GM23338 (cell line): ENCODE measurements around the gene HCN3. TPM values are rescaled to one million over a fixed set of nuclear protein-coding genes. Genes with fewer than 3 reads are reported as not detected.

Source experiments
- ATAC-seq: fragments of 200-7000 bp; cut with Tn5 transposase; 3 replicates; pipeline ENCODE4 v1.9.1; 2020
- DNase-seq: peaks from one replicate; pipeline ENCODE4 v3.0.0-alpha.2; 2015; ENCODE audit warnings: low spot score
- H2AFZ ChIP-seq: fragments of 200-600 bp; sonication (generic); 2 replicates; pipeline ENCODE4 v1.8.0; 2016; ENCODE audit warnings: antibody characterized with exemption, mild to moderate bottlenecking, moderate library complexity
- H3F3A ChIP-seq: fragments of 200-600 bp; sonication (generic); replicated peaks from 2 replicates; pipeline ENCODE4 v1.8.0; 2017; ENCODE audit warnings: antibody characterized with exemption, mixed run types, low read depth
- H3K27ac ChIP-seq: fragments of 200-600 bp; sonication (generic); 2 replicates; pipeline ENCODE4 v1.6.1; 2016; ENCODE audit warnings: low read depth
- H3K27me3 ChIP-seq: fragments of 200-600 bp; sonication (generic); 2 replicates; pipeline ENCODE4 v1.8.0; 2016; ENCODE audit warnings: mild to moderate bottlenecking, mixed run types, moderate library complexity; ENCODE audit not compliant: insufficient read depth
- H3K36me3 ChIP-seq: fragments of 200-600 bp; sonication (generic); 2 replicates; pipeline ENCODE4 v1.8.0; 2016; ENCODE audit warnings: mild to moderate bottlenecking; ENCODE audit not compliant: insufficient read depth
- H3K4me1 ChIP-seq: fragments of 200-600 bp; sonication (generic); 2 replicates; pipeline ENCODE4 v1.8.0; 2016; ENCODE audit warnings: mild to moderate bottlenecking, moderate library complexity; ENCODE audit not compliant: insufficient read depth
- H3K4me2 ChIP-seq: fragments of 200-600 bp; sonication (generic); 2 replicates; pipeline ENCODE4 v1.7.1; 2017; ENCODE audit warnings: mixed run types
- H3K4me3 ChIP-seq: fragments of 200-600 bp; sonication (generic); 2 replicates; pipeline ENCODE4 v1.6.1; 2016; ENCODE audit warnings: mixed run types
- H3K79me2 ChIP-seq: fragments of 200-600 bp; sonication (generic); replicated peaks from 2 replicates; pipeline ENCODE4 v1.8.0; 2017; ENCODE audit warnings: mild to moderate bottlenecking; ENCODE audit not compliant: insufficient read depth
- H3K9me2 ChIP-seq: fragments of 200-600 bp; sonication (generic); 2 replicates; pipeline ENCODE4 v1.8.0; 2017; ENCODE audit not compliant: insufficient read depth
- H4K20me1 ChIP-seq: fragments of 200-600 bp; sonication (generic); replicated peaks from 2 replicates; pipeline ENCODE4 v1.8.0; 2017; ENCODE audit warnings: mild to moderate bottlenecking; ENCODE audit not compliant: insufficient read depth
- H3K27ac Mint-ChIP-seq: 2 replicates; pipeline ENCODE4 v1.8.0; 2020; ENCODE audit warnings: inconsistent platforms, mild to moderate bottlenecking, moderate library complexity, mixed read lengths
- H3K27me3 Mint-ChIP-seq: 3 replicates; pipeline ENCODE4 v1.8.0; 2022; ENCODE audit warnings: low read depth, mild to moderate bottlenecking, moderate library complexity, mixed read lengths, inconsistent platforms; ENCODE audit not compliant: insufficient read depth, poor library complexity
- H3K36me3 Mint-ChIP-seq: 3 replicates; pipeline ENCODE4 v1.8.0; 2021; ENCODE audit warnings: low read depth, mild to moderate bottlenecking, inconsistent platforms, moderate library complexity, mixed read lengths
- H3K4me1 Mint-ChIP-seq: 3 replicates; pipeline ENCODE4 v1.8.0; 2020; ENCODE audit warnings: mild to moderate bottlenecking, inconsistent platforms, mixed read lengths
- H3K4me3 Mint-ChIP-seq: 3 replicates; pipeline ENCODE4 v1.8.0; 2021; ENCODE audit warnings: moderate library complexity, mild to moderate bottlenecking, inconsistent platforms, mixed read lengths
- H3K9me3 Mint-ChIP-seq: 3 replicates; pipeline ENCODE4 v1.8.0; 2020; ENCODE audit warnings: moderate library complexity, mild to moderate bottlenecking, inconsistent platforms, mixed read lengths
- CREB1 ChIP-seq: fragments of 250-450 bp; sonication (Bioruptor Pico); IDR thresholded peaks from 2 replicates; pipeline ENCODE4 v1.5.0; 2020; ENCODE audit warnings: low read depth, mild to moderate bottlenecking, moderate library complexity
- EZH2 ChIP-seq: fragments of 200-600 bp; sonication (generic); IDR thresholded peaks from one replicate; pipeline ENCODE4 v1.8.0; 2017; ENCODE audit warnings: antibody characterized with exemption, mild to moderate bottlenecking, low read depth; ENCODE audit not compliant: unreplicated experiment
- EZH2phosphoT487 ChIP-seq: fragments of 200-600 bp; sonication (generic); IDR thresholded peaks from one replicate; pipeline ENCODE4 v1.8.1; 2018; ENCODE audit warnings: antibody characterized with exemption; ENCODE audit not compliant: unreplicated experiment
- JUNB ChIP-seq: IDR thresholded peaks from one replicate; pipeline ENCODE4 v1.6.1; 2016; ENCODE audit warnings: antibody characterized with exemption; ENCODE audit not compliant: unreplicated experiment
- NANOG ChIP-seq: IDR thresholded peaks from 2 replicates; pipeline ENCODE4 v1.6.1; 2016; ENCODE audit warnings: antibody characterized with exemption, borderline replicate concordance
- POLR2AphosphoS5 ChIP-seq: IDR thresholded peaks from 2 replicates; pipeline ENCODE4 v1.6.1; 2016; ENCODE audit warnings: antibody characterized with exemption, low read depth
- STAT1 ChIP-seq: IDR thresholded peaks from one replicate; pipeline ENCODE4 v1.6.1; 2016; ENCODE audit warnings: antibody characterized with exemption; ENCODE audit not compliant: unreplicated experiment
- ZNF114 ChIP-seq: fragments of 250-450 bp; sonication (Bioruptor Pico); IDR thresholded peaks from 2 replicates; pipeline ENCODE4 v1.5.0; 2020; ENCODE audit warnings: mild to moderate bottlenecking, moderate library complexity
- ZNF331 ChIP-seq: fragments of 250-450 bp; sonication (Bioruptor Pico); IDR thresholded peaks from 2 replicates; pipeline ENCODE4 v1.5.0; 2020; ENCODE audit warnings: low read depth, mild to moderate bottlenecking, moderate library complexity
- polyA plus RNA-seq: library from polyadenylated mRNA; unstranded; fragments of >200 nt; fragmentation: Nextera tagmentation; extraction: Ambion mirVana; gene quantifications from 2 replicates; pipeline ENCODE4 v1.2.1, GENCODE V29; 2016
- total RNA-seq: library from RNA; depleted of rRNA; stranded (reverse); fragments of >200 nt; shearing (Covaris generic); gene quantifications from 2 replicates; pipeline ENCODE4 v1.2.3, GENCODE V29; 2014
- TF ChIP-seq, protein P1 (sequence below), 2 experiments: fragments of 200-600 bp in 1 of 2; sonication (generic) in 1 of 2; conservative IDR thresholded peaks; 2 replicates each; pipeline versions ENCODE4 v1.5.1 to v1.6.1; 2016 to 2017; ENCODE audit warnings: antibody characterized with exemption in 2 of 2, low read depth in 2 of 2, mild to moderate bottlenecking in 2 of 2, moderate library complexity in 1 of 2
- TF ChIP-seq, protein P2 (sequence below): IDR thresholded peaks from 2 replicates; pipeline ENCODE4 v1.6.1; 2016; ENCODE audit warnings: antibody characterized with exemption
- TF ChIP-seq, protein P3 (sequence below): IDR thresholded peaks from one replicate; pipeline ENCODE4 v1.6.1; 2018; ENCODE audit warnings: antibody characterized with exemption; ENCODE audit not compliant: unreplicated experiment
- TF ChIP-seq, protein P4 (sequence below): fragments of 250-450 bp; sonication (Bioruptor Pico); IDR thresholded peaks from 2 replicates; pipeline ENCODE4 v1.5.0; 2020; ENCODE audit warnings: mild to moderate bottlenecking, moderate library complexity

Gene HCN3
- total and polyA plus RNA-seq, 2 experiments from 2014 or later, result 3.4 to 4.9 TPM

DNA sequence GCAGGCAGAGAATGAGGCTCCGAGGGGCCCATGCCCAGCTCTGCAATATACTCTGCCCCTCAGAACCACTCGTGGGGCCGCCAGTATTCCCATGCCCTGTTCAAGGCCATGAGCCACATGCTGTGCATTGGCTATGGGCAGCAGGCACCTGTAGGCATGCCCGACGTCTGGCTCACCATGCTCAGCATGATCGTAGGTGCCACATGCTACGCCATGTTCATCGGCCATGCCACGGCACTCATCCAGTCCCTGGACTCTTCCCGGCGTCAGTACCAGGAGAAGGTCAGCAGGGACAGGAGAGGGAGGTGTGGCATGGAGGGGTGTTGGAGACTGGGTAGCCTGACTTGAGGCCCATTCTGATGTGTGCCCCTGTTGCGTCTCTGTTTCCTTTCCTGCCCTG, 7.2 kb downstream of the HCN3 start:
- H3K4me1 ChIP-seq, result peaks cover 2% of the 10 kb centered on the region; the same call in 1 of the 2 replicates
- DNase-seq (no peak), ATAC-seq (no peak)
- peaks cover 2% of the 10 kb centered on the region for H3K4me1 Mint-ChIP-seq
- peaks cover 3% of the 10 kb centered on the region; the same call in 2 of the 3 replicates for H3K36me3 Mint-ChIP-seq
- H3K9me2 ChIP-seq, result no peaks in the 10 kb centered on the region
- H3K79me2 ChIP-seq, result no peaks in the 10 kb centered on the region
- no peaks in the 10 kb centered on the region; the same call in 1 of the 2 replicates for H4K20me1 ChIP-seq
- no peak overlapping the region for H3K4me2 ChIP-seq
- H3K27ac Mint-ChIP-seq, result no peak overlapping the region
- H3K4me3 Mint-ChIP-seq, result no peak overlapping the region
- H3K4me3 ChIP-seq, result no peak overlapping the region
- no peak overlapping the region for H2AFZ ChIP-seq
- H3K27ac ChIP-seq, result no peak overlapping the region
- H3K9me3 Mint-ChIP-seq, result peaks cover 1% of the 10 kb centered on the region; the same call in 1 of the 3 replicates
- no peaks in the 10 kb centered on the region for H3K36me3 ChIP-seq
- H3F3A ChIP-seq, result 0 out of 2 replicates have a peak, but pooled peaks cover 1% of the 10 kb centered on the region
- TF ChIP-seq ZNF114 (CRISPR knock-in tag), result no peak
- TF ChIP-seq, protein P1, sequence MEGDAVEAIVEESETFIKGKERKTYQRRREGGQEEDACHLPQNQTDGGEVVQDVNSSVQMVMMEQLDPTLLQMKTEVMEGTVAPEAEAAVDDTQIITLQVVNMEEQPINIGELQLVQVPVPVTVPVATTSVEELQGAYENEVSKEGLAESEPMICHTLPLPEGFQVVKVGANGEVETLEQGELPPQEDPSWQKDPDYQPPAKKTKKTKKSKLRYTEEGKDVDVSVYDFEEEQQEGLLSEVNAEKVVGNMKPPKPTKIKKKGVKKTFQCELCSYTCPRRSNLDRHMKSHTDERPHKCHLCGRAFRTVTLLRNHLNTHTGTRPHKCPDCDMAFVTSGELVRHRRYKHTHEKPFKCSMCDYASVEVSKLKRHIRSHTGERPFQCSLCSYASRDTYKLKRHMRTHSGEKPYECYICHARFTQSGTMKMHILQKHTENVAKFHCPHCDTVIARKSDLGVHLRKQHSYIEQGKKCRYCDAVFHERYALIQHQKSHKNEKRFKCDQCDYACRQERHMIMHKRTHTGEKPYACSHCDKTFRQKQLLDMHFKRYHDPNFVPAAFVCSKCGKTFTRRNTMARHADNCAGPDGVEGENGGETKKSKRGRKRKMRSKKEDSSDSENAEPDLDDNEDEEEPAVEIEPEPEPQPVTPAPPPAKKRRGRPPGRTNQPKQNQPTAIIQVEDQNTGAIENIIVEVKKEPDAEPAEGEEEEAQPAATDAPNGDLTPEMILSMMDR (conservative IDR thresholded peaks at IDR 0.05; ENCODE audit: low read depth in 2 of 2), result no peak
- TF ChIP-seq, protein P2, sequence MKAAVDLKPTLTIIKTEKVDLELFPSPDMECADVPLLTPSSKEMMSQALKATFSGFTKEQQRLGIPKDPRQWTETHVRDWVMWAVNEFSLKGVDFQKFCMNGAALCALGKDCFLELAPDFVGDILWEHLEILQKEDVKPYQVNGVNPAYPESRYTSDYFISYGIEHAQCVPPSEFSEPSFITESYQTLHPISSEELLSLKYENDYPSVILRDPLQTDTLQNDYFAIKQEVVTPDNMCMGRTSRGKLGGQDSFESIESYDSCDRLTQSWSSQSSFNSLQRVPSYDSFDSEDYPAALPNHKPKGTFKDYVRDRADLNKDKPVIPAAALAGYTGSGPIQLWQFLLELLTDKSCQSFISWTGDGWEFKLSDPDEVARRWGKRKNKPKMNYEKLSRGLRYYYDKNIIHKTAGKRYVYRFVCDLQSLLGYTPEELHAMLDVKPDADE, result no peak
- TF ChIP-seq ZNF331, result no peak
- TF ChIP-seq EZH2, result no peak
- no peak for TF ChIP-seq EZH2phosphoT487
- TF ChIP-seq JUNB, result no peak
- TF ChIP-seq CREB1 (CRISPR knock-in tag), result no peak
- no peak for TF ChIP-seq STAT1
- TF ChIP-seq NANOG, result no peak
- TF ChIP-seq, protein P3, sequence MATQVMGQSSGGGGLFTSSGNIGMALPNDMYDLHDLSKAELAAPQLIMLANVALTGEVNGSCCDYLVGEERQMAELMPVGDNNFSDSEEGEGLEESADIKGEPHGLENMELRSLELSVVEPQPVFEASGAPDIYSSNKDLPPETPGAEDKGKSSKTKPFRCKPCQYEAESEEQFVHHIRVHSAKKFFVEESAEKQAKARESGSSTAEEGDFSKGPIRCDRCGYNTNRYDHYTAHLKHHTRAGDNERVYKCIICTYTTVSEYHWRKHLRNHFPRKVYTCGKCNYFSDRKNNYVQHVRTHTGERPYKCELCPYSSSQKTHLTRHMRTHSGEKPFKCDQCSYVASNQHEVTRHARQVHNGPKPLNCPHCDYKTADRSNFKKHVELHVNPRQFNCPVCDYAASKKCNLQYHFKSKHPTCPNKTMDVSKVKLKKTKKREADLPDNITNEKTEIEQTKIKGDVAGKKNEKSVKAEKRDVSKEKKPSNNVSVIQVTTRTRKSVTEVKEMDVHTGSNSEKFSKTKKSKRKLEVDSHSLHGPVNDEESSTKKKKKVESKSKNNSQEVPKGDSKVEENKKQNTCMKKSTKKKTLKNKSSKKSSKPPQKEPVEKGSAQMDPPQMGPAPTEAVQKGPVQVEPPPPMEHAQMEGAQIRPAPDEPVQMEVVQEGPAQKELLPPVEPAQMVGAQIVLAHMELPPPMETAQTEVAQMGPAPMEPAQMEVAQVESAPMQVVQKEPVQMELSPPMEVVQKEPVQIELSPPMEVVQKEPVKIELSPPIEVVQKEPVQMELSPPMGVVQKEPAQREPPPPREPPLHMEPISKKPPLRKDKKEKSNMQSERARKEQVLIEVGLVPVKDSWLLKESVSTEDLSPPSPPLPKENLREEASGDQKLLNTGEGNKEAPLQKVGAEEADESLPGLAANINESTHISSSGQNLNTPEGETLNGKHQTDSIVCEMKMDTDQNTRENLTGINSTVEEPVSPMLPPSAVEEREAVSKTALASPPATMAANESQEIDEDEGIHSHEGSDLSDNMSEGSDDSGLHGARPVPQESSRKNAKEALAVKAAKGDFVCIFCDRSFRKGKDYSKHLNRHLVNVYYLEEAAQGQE, result no peak
- TF ChIP-seq POLR2AphosphoS5, result no peak
- TF ChIP-seq, protein P4, sequence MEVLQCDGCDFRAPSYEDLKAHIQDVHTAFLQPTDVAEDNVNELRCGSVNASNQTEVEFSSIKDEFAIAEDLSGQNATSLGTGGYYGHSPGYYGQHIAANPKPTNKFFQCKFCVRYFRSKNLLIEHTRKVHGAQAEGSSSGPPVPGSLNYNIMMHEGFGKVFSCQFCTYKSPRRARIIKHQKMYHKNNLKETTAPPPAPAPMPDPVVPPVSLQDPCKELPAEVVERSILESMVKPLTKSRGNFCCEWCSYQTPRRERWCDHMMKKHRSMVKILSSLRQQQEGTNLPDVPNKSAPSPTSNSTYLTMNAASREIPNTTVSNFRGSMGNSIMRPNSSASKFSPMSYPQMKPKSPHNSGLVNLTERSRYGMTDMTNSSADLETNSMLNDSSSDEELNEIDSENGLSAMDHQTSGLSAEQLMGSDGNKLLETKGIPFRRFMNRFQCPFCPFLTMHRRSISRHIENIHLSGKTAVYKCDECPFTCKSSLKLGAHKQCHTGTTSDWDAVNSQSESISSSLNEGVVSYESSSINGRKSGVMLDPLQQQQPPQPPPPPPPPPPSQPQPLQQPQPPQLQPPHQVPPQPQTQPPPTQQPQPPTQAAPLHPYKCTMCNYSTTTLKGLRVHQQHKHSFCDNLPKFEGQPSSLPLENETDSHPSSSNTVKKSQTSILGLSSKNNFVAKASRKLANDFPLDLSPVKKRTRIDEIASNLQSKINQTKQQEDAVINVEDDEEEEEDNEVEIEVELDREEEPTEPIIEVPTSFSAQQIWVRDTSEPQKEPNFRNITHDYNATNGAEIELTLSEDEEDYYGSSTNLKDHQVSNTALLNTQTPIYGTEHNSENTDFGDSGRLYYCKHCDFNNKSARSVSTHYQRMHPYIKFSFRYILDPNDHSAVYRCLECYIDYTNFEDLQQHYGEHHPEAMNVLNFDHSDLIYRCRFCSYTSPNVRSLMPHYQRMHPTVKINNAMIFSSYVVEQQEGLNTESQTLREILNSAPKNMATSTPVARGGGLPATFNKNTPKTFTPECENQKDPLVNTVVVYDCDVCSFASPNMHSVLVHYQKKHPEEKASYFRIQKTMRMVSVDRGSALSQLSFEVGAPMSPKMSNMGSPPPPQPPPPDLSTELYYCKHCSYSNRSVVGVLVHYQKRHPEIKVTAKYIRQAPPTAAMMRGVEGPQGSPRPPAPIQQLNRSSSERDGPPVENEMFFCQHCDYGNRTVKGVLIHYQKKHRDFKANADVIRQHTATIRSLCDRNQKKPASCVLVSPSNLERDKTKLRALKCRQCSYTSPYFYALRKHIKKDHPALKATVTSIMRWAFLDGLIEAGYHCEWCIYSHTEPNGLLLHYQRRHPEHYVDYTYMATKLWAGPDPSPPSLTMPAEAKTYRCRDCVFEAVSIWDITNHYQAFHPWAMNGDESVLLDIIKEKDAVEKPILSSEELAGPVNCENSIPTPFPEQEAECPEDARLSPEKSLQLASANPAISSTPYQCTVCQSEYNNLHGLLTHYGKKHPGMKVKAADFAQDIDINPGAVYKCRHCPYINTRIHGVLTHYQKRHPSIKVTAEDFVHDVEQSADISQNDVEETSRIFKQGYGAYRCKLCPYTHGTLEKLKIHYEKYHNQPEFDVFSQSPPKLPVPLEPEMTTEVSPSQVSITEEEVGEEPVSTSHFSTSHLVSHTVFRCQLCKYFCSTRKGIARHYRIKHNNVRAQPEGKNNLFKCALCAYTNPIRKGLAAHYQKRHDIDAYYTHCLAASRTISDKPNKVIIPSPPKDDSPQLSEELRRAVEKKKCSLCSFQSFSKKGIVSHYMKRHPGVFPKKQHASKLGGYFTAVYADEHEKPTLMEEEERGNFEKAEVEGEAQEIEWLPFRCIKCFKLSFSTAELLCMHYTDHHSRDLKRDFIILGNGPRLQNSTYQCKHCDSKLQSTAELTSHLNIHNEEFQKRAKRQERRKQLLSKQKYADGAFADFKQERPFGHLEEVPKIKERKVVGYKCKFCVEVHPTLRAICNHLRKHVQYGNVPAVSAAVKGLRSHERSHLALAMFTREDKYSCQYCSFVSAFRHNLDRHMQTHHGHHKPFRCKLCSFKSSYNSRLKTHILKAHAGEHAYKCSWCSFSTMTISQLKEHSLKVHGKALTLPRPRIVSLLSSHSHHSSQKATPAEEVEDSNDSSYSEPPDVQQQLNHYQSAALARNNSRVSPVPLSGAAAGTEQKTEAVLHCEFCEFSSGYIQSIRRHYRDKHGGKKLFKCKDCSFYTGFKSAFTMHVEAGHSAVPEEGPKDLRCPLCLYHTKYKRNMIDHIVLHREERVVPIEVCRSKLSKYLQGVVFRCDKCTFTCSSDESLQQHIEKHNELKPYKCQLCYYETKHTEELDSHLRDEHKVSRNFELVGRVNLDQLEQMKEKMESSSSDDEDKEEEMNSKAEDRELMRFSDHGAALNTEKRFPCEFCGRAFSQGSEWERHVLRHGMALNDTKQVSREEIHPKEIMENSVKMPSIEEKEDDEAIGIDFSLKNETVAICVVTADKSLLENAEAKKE, result no peak
- no peaks in the 10 kb centered on the region for H3K27me3 ChIP-seq
- peaks cover 5% of the 10 kb centered on the region for H3K27me3 Mint-ChIP-seq
